OCI-LY7 (cell line): ENCODE results near the gene ZNHIT1. TPM values are rescaled to one million over a fixed set of nuclear protein-coding genes. Genes with fewer than 3 reads are reported as not detected.
A peak's percentile ranks its signal among the peaks of the same experiment; 100 is the strongest.

Experiments
- BruUV-seq: library from RNA; stranded (reverse); fragments of 400-500 nt; replicated peaks from 2 replicates; lab custom pipeline; 2021; lab: Mats Ljungman, UMichigan
- CTCF ChIA-PET: fragments of 300-600 bp; sonication (Branson Sonifier 250); formaldehyde crosslinking; loops from one replicate; lab custom pipeline; 2022; ENCODE audit warnings: antibody characterized with exemption; ENCODE audit not compliant: unreplicated experiment; lab: Charles Lee
- POLR2A ChIA-PET: fragments of 300-600 bp; sonication (Branson Sonifier 250); formaldehyde crosslinking; loops from one replicate; lab custom pipeline; 2022; ENCODE audit warnings: antibody characterized with exemption; lab: Charles Lee
- DNase-seq: peaks from one replicate; pipeline ENCODE4 v3.0.0-alpha.2; 2015; ENCODE audit warnings: low spot score
- H2AFZ ChIP-seq: fragments of 200-600 bp; sonication (generic), shearing (Covaris generic); 2 replicates; pipeline ENCODE4 v1.6.1; 2014; ENCODE audit warnings: mild to moderate bottlenecking, antibody characterized with exemption, low read length, moderate library complexity
- H3K27ac ChIP-seq: fragments of 200-600 bp; sonication (generic); 2 replicates; pipeline ENCODE4 v1.5.1; 2014; ENCODE audit warnings: mixed run types, low read depth, mild to moderate bottlenecking, moderate library complexity, low read length, inconsistent platforms; ENCODE audit not compliant: poor library complexity, severe bottlenecking
- H3K36me3 ChIP-seq: fragments of 200-600 bp; sonication (generic); 2 replicates; pipeline ENCODE4 v1.6.1; 2014; ENCODE audit warnings: mild to moderate bottlenecking, antibody characterized with exemption, low read length, moderate library complexity, mixed read lengths; ENCODE audit not compliant: insufficient read depth
- H3K4me1 ChIP-seq: fragments of 200-600 bp; sonication (generic); 2 replicates; pipeline ENCODE4 v1.5.1; 2014; ENCODE audit warnings: mild to moderate bottlenecking, low read length; ENCODE audit not compliant: insufficient read depth, poor library complexity, severe bottlenecking
- H3K4me2 ChIP-seq: fragments of 200-600 bp; sonication (generic); 2 replicates; pipeline ENCODE4 v1.6.1; 2014; ENCODE audit warnings: mild to moderate bottlenecking, low read length
- H3K4me3 ChIP-seq: fragments of 200-600 bp; sonication (generic); 2 replicates; pipeline ENCODE4 v1.5.1; 2014; ENCODE audit warnings: mild to moderate bottlenecking, low read depth, low read length; ENCODE audit not compliant: poor library complexity, severe bottlenecking
- H3K79me2 ChIP-seq: fragments of 200-600 bp; sonication (generic); 2 replicates; pipeline ENCODE4 v1.6.1; 2016; ENCODE audit warnings: low read depth, mild to moderate bottlenecking, low read length, moderate library complexity, mixed read lengths; ENCODE audit not compliant: insufficient read depth
- H3K9me2 ChIP-seq: fragments of 200-600 bp; sonication (generic); 2 replicates; pipeline ENCODE4 v1.6.1; 2016; ENCODE audit warnings: mild to moderate bottlenecking, low read length, mixed read lengths; ENCODE audit not compliant: insufficient read depth
- H3K9me3 ChIP-seq: fragments of 200-600 bp; sonication (generic); 2 replicates; pipeline ENCODE4 v1.6.1; 2014; ENCODE audit warnings: mild to moderate bottlenecking, mixed run types, low read length, mixed read lengths
- H4K20me1 ChIP-seq: fragments of 200-600 bp; sonication (generic); 2 replicates; pipeline ENCODE4 v1.6.1; 2014; ENCODE audit warnings: mild to moderate bottlenecking, antibody characterized with exemption, low read length, moderate library complexity, mixed read lengths; ENCODE audit not compliant: insufficient read depth
- EZH2phosphoT487 ChIP-seq: fragments of 200-600 bp; sonication (generic); IDR thresholded peaks from 2 replicates; pipeline ENCODE4 v1.6.1; 2018; ENCODE audit warnings: low read depth, borderline replicate concordance, mild to moderate bottlenecking, mixed run types, antibody characterized with exemption, low read length, moderate library complexity, mixed read lengths
- intact Hi-C: fragments of 100-400 bp; cut with micrococcal nuclease; formaldehyde crosslinking; loops from one replicate; pipeline ENCODE4 v1.10.0; 2022; ENCODE audit not compliant: unreplicated experiment
- total RNA-seq, 2 experiments: library from RNA; depleted of rRNA in 1 of 2; stranded (reverse); fragments of >200 nt in 1 of 2; shearing (Covaris generic) in 1 of 2; gene quantifications; 2 replicates each; pipeline ENCODE4 v1.2.3, GENCODE V29; 2014 to 2022
- TF ChIP-seq, protein P1 (sequence below): fragments of 200-600 bp; sonication (generic); conservative IDR thresholded peaks from 2 replicates; pipeline ENCODE4 v1.5.1; 2014; ENCODE audit warnings: mild to moderate bottlenecking, antibody characterized with exemption, low read length, moderate library complexity, mixed read lengths

ZNHIT1 gene
- total RNA-seq, 2 experiments from 2014 or later, result 44.3 to 77.3 TPM

DNA sequence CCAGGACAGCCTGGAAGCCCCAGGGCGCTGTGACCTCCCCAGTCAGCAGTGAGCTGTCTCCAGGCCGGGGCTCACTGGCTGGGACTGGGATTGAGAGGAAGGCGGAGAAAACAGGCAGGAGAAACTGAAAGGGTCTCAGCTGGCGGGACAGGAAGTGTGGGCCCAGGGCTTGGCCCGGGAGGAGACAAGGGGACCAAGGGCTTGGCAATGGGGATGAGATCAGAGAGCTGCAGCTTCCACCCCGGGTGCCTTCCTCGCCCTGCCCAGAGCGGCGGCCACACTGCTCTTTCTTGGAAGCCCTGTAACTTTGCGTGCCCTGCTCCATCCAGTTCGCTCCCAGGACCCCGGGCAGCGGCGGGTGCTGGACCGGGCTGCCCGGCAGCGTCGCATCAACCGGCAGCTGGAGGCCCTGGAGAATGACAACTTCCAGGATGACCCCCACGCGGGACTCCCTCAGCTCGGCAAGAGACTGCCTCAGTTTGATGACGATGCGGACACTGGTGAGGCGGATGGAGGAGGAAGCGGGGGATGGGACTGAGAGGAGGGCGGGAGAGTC lies 4.4 kb downstream of the ZNHIT1 start:
- Histone ChIP-seq H3K36me3 (peaks cover 25% of the 10 kb centered on the region), H3K4me3 (no peak overlapping the region), H3K79me2 (no peaks in the 10 kb centered on the region), H3K9me3 (no peaks in the 10 kb centered on the region), H3K4me2 (no peak overlapping the region), H3K9me2 (no peaks in the 10 kb centered on the region), H3K27ac (no peak overlapping the region), H3K4me1 (peaks cover 11% of the 10 kb centered on the region), H4K20me1 (no peaks in the 10 kb centered on the region), H2AFZ (no peak overlapping the region)
- TF ChIP-seq, protein P1, sequence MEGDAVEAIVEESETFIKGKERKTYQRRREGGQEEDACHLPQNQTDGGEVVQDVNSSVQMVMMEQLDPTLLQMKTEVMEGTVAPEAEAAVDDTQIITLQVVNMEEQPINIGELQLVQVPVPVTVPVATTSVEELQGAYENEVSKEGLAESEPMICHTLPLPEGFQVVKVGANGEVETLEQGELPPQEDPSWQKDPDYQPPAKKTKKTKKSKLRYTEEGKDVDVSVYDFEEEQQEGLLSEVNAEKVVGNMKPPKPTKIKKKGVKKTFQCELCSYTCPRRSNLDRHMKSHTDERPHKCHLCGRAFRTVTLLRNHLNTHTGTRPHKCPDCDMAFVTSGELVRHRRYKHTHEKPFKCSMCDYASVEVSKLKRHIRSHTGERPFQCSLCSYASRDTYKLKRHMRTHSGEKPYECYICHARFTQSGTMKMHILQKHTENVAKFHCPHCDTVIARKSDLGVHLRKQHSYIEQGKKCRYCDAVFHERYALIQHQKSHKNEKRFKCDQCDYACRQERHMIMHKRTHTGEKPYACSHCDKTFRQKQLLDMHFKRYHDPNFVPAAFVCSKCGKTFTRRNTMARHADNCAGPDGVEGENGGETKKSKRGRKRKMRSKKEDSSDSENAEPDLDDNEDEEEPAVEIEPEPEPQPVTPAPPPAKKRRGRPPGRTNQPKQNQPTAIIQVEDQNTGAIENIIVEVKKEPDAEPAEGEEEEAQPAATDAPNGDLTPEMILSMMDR, result no peak
- TF ChIP-seq EZH2phosphoT487, result no peak
- no TSS peak for BruUV-seq
- intact Hi-C loops, result no loop called here
- ChIA-PET CTCF (interaction anchor here (0.6 kb wide), 1 partner anchor 614 kb away, joined by 3 read pairs; no protein-coding TSS in a partner anchor), POLR2A (no interaction called here)
- DNase-seq, result no peak

DNA sequence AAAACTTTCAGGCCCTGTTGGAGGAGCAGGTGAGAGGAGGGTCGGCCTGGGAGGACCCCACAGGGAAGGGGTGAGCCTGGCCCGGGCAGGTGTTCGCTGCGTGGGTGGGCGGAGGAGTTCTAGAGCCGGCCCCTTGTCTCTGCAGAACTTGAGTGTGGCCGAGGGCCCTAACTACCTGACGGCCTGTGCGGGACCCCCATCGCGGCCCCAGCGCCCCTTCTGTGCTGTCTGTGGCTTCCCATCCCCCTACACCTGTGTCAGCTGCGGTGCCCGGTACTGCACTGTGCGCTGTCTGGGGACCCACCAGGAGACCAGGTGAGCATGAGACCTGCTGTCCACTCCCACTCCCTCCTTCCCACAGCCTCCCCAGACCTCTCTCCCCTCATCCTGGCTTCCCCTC lies 5.6 kb downstream of the ZNHIT1 start:
- Histone ChIP-seq H4K20me1 (no peaks in the 10 kb centered on the region), H3K4me3 (no peak overlapping the region), H3K27ac (no peak overlapping the region), H3K9me3 (no peaks in the 10 kb centered on the region), H3K4me2 (no peak overlapping the region), H2AFZ (no peak overlapping the region), H3K36me3 (peaks cover 27% of the 10 kb centered on the region), H3K79me2 (no peaks in the 10 kb centered on the region), H3K9me2 (no peaks in the 10 kb centered on the region), H3K4me1 (peaks cover 17% of the 10 kb centered on the region)
- TSS peak; percentile 85 for BruUV-seq
- ChIA-PET POLR2A (no interaction called here), CTCF (no interaction called here)
- no peak for DNase-seq
- TF ChIP-seq, protein P1, result no peak
- TF ChIP-seq EZH2phosphoT487, result no peak
- intact Hi-C loops, result no loop called here

DNA sequence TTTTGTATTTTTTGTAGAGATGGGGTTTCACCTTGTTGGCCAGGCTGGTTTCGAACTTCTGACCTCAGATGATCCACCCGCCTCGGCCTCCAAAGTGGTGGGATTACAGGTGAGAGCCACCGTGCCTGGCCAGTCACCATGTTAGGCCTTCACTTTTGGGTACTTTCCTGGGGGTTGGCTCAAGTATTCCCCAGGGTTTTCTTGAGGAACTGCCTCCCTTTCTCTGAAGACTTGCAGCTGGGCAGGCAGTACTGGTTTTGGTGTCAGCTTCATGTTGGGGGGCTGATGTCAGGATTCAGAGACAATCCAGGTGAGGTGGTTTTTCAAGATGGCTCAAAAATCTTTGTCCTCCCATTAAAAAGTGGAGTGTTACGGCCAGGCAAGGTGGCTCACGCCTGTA lies 7.7 kb downstream of the ZNHIT1 start:
- Histone ChIP-seq H3K9me2 (no peaks in the 10 kb centered on the region), H3K9me3 (no peaks in the 10 kb centered on the region), H3K4me1 (peaks cover 7% of the 10 kb centered on the region), H4K20me1 (no peaks in the 10 kb centered on the region), H3K79me2 (no peaks in the 10 kb centered on the region), H2AFZ (no peak overlapping the region), H3K4me2 (no peak overlapping the region), H3K27ac (no peak overlapping the region), H3K4me3 (no peak overlapping the region), H3K36me3 (peaks cover 27% of the 10 kb centered on the region)
- intact Hi-C loops, result no loop called here
- ChIA-PET CTCF (no interaction called here), POLR2A (interaction anchor here (0.6 to 0.7 kb wide), 3 partner anchors 8 to 141 kb away, joined by 3 to 9 read pairs (median 3); no protein-coding TSS in a partner anchor)
- no peak for DNase-seq
- TF ChIP-seq EZH2phosphoT487, result no peak
- TF ChIP-seq, protein P1, result no peak
- BruUV-seq, result no TSS peak
